ENCODE measurements around the gene DLGAP1. TPM values are rescaled to one million over a fixed set of nuclear protein-coding genes. Genes with fewer than 3 reads are reported as not detected.

The DLGAP1 gene
- total RNA-seq, 3 donors from 2014 or later: 0.96 to 17.6 (median 5.2) TPM

- H3K4me3 ChIP-seq: peak overlapping the region; percentile 88 to 97 (median 88)
- TF ChIP-seq CTCF (IDR thresholded peaks at IDR 0.05) (peak in 2 of 3 donors; percentile 7 to 15), POLR2A (IDR thresholded peaks at IDR 0.05) (peak; percentile 84), POLR2AphosphoS5 (IDR thresholded peaks at IDR 0.05) (peak; percentile 88 to 96 (median 91))
- H3K4me1 ChIP-seq: no peaks in the 10 kb centered on the region
- H3K27ac ChIP-seq: peak overlapping the region; percentile 99 to 100
- intact Hi-C loops (cut with DNase I; ENCODE audit: low total_unique reads): loop anchor here (2.0 kb wide), 1 partner anchor 145 kb away; no protein-coding TSS in a partner anchor
- no peaks in the 10 kb centered on the region for H3K27me3 ChIP-seq
- no peaks in the 10 kb centered on the region for H3K36me3 ChIP-seq
- H3K9me3 ChIP-seq: no peaks in the 10 kb centered on the region
- DNase-seq (ENCODE audit: low spot score in 2 of 2): peak; percentile 96 to 97
These were observed 1006.9 kb downstream of the DLGAP1 start for GRCh38 chr18:3447895-3448837.

GRCh38 chr18:3447068-3447894, 1007.8 kb downstream of the DLGAP1 start:
- Histone ChIP-seq H3K9me3 (no peaks in the 10 kb centered on the region), H3K4me3 (peak overlapping the region; percentile 88 to 97 (median 88)), H3K36me3 (no peaks in the 10 kb centered on the region), H3K27me3 (no peaks in the 10 kb centered on the region), H3K27ac (peak overlapping the region; percentile 99 to 100), H3K4me1 (no peaks in the 10 kb centered on the region)
- intact Hi-C loops (cut with DNase I; ENCODE audit: low total_unique reads): no loop called here
- TF ChIP-seq POLR2AphosphoS5 (IDR thresholded peaks at IDR 0.05) (no peak), CTCF (IDR thresholded peaks at IDR 0.05) (no peak), POLR2A (IDR thresholded peaks at IDR 0.05) (no peak)
- peak; percentile 54 to 56 for DNase-seq (ENCODE audit: low spot score in 2 of 2)

All from breast epithelium (tissue), 4 donors.